ENCODE measurements around the gene AASDH. TPM values are rescaled to one million over a fixed set of nuclear protein-coding genes. Genes with fewer than 3 reads are reported as not detected.

AASDH gene
- total RNA-seq, 2 experiments from 2014 or later = 10.3 to 12.8 TPM

GRCh38 chr4:56321251-56321650 is 66.0 kb downstream of the AASDH start:
- Mint-ChIP-seq H3K36me3 (no peaks in the 10 kb centered on the region), H3K4me3 (no peak overlapping the region), H3K4me1 (no peaks in the 10 kb centered on the region), H3K9me3 (no peaks in the 10 kb centered on the region), H3K27me3 (peaks cover 9% of the 10 kb centered on the region), H3K27ac (no peak overlapping the region)
- POLR2A ChIA-PET = no interaction called here
- DNase-seq = no peak
- no peak for ATAC-seq (ENCODE audit: low read depth)

- POLR2A ChIA-PET = no interaction called here
- no peaks in the 10 kb centered on the region for H3K9me3 Mint-ChIP-seq
- no peak overlapping the region for H3K4me3 Mint-ChIP-seq
- no peaks in the 10 kb centered on the region for H3K4me1 Mint-ChIP-seq
- H3K27ac Mint-ChIP-seq = no peak overlapping the region
- peaks cover 9% of the 10 kb centered on the region for H3K27me3 Mint-ChIP-seq
- H3K36me3 Mint-ChIP-seq = no peaks in the 10 kb centered on the region
- ATAC-seq (ENCODE audit: low read depth) = no peak
- no peak for DNase-seq
Observed at GRCh38 chr4:56320293-56320692, 67.0 kb downstream of the AASDH start.

GRCh38 chr4:56318555-56318954 is 68.7 kb downstream of the AASDH start:
- H3K27ac Mint-ChIP-seq = no peak overlapping the region
- no peak for DNase-seq
- POLR2A ChIA-PET = no interaction called here
- no peaks in the 10 kb centered on the region for H3K36me3 Mint-ChIP-seq
- H3K27me3 Mint-ChIP-seq = peaks cover 9% of the 10 kb centered on the region
- H3K4me3 Mint-ChIP-seq = no peak overlapping the region
- no peaks in the 10 kb centered on the region for H3K4me1 Mint-ChIP-seq
- no peak for ATAC-seq (ENCODE audit: low read depth)
- H3K9me3 Mint-ChIP-seq = no peaks in the 10 kb centered on the region

- DNase-seq (no peak), ATAC-seq (ENCODE audit: low read depth) (no peak)
- Mint-ChIP-seq H3K27me3 (peaks cover 4% of the 10 kb centered on the region), H3K27ac (no peak overlapping the region), H3K9me3 (no peaks in the 10 kb centered on the region), H3K36me3 (no peaks in the 10 kb centered on the region), H3K4me3 (no peak overlapping the region), H3K4me1 (no peaks in the 10 kb centered on the region)
- POLR2A ChIA-PET = no interaction called here
Observed at GRCh38 chr4:56317749-56318148, 69.5 kb downstream of the AASDH start.

- peaks cover 4% of the 10 kb centered on the region for H3K27me3 Mint-ChIP-seq
- no peaks in the 10 kb centered on the region for H3K4me1 Mint-ChIP-seq
- no peaks in the 10 kb centered on the region for H3K9me3 Mint-ChIP-seq
- no peak for ATAC-seq (ENCODE audit: low read depth)
- no peak overlapping the region for H3K27ac Mint-ChIP-seq
- POLR2A ChIA-PET = no interaction called here
- no peak for DNase-seq
- H3K4me3 Mint-ChIP-seq = no peak overlapping the region
- no peaks in the 10 kb centered on the region for H3K36me3 Mint-ChIP-seq
Observed at GRCh38 chr4:56316011-56316650, 71.2 kb downstream of the AASDH start.

- no peak overlapping the region for H3K4me3 Mint-ChIP-seq
- H3K27me3 Mint-ChIP-seq = peaks cover 4% of the 10 kb centered on the region
- ATAC-seq (ENCODE audit: low read depth) (no peak), DNase-seq (no peak)
- H3K27ac Mint-ChIP-seq = no peak overlapping the region
- H3K9me3 Mint-ChIP-seq = no peaks in the 10 kb centered on the region
- H3K36me3 Mint-ChIP-seq = no peaks in the 10 kb centered on the region
- H3K4me1 Mint-ChIP-seq = no peaks in the 10 kb centered on the region
- POLR2A ChIA-PET = no interaction called here
Observed at GRCh38 chr4:56315543-56315942, 71.7 kb downstream of the AASDH start.

- ATAC-seq (ENCODE audit: low read depth) (no peak), DNase-seq (no peak)
- Mint-ChIP-seq H3K9me3 (no peaks in the 10 kb centered on the region), H3K36me3 (no peaks in the 10 kb centered on the region), H3K27ac (no peak overlapping the region), H3K27me3 (peaks cover 4% of the 10 kb centered on the region), H3K4me1 (no peaks in the 10 kb centered on the region), H3K4me3 (no peak overlapping the region)
- POLR2A ChIA-PET = no interaction called here
Observed at GRCh38 chr4:56315041-56315440, 72.2 kb downstream of the AASDH start.

- Mint-ChIP-seq H3K4me3 (no peak overlapping the region), H3K9me3 (no peaks in the 10 kb centered on the region), H3K27ac (no peak overlapping the region), H3K27me3 (no peaks in the 10 kb centered on the region), H3K4me1 (no peaks in the 10 kb centered on the region), H3K36me3 (no peaks in the 10 kb centered on the region)
- POLR2A ChIA-PET = no interaction called here
- DNase-seq = no peak
- no peak for ATAC-seq (ENCODE audit: low read depth)
Observed at GRCh38 chr4:56314207-56314915, 72.9 kb downstream of the AASDH start.

GRCh38 chr4:56313132-56313531 is 74.2 kb downstream of the AASDH start:
- H3K36me3 Mint-ChIP-seq = no peaks in the 10 kb centered on the region
- no peaks in the 10 kb centered on the region for H3K9me3 Mint-ChIP-seq
- ATAC-seq (ENCODE audit: low read depth) (no peak), DNase-seq (no peak)
- no peaks in the 10 kb centered on the region for H3K4me1 Mint-ChIP-seq
- no peak overlapping the region for H3K4me3 Mint-ChIP-seq
- POLR2A ChIA-PET = no interaction called here
- H3K27ac Mint-ChIP-seq = no peak overlapping the region
- H3K27me3 Mint-ChIP-seq = no peaks in the 10 kb centered on the region

GRCh38 chr4:56311299-56311975 is 75.9 kb downstream of the AASDH start:
- POLR2A ChIA-PET = no interaction called here
- no peak for ATAC-seq (ENCODE audit: low read depth)
- Mint-ChIP-seq H3K4me1 (peaks cover 1% of the 10 kb centered on the region), H3K27ac (no peak overlapping the region), H3K9me3 (no peaks in the 10 kb centered on the region), H3K4me3 (no peak overlapping the region), H3K27me3 (no peaks in the 10 kb centered on the region), H3K36me3 (no peaks in the 10 kb centered on the region)
- no peak for DNase-seq

- H3K9me3 Mint-ChIP-seq = no peaks in the 10 kb centered on the region
- H3K4me1 Mint-ChIP-seq = peaks cover 3% of the 10 kb centered on the region
- DNase-seq = no peak
- no peak overlapping the region for H3K27ac Mint-ChIP-seq
- no peaks in the 10 kb centered on the region for H3K36me3 Mint-ChIP-seq
- no peaks in the 10 kb centered on the region for H3K27me3 Mint-ChIP-seq
- ATAC-seq (ENCODE audit: low read depth) = no peak
- POLR2A ChIA-PET = no interaction called here
- no peak overlapping the region for H3K4me3 Mint-ChIP-seq
Observed at GRCh38 chr4:56310401-56311125, 76.7 kb downstream of the AASDH start.

GRCh38 chr4:56308384-56308783 is 78.9 kb downstream of the AASDH start:
- no peaks in the 10 kb centered on the region for H3K36me3 Mint-ChIP-seq
- POLR2A ChIA-PET = no interaction called here
- no peak for ATAC-seq (ENCODE audit: low read depth)

GRCh38 chr4:56307423-56307822 is 79.9 kb downstream of the AASDH start:
- Mint-ChIP-seq H3K4me3 (no peak overlapping the region), H3K9me3 (no peaks in the 10 kb centered on the region), H3K27me3 (no peaks in the 10 kb centered on the region), H3K36me3 (no peaks in the 10 kb centered on the region), H3K4me1 (peaks cover 5% of the 10 kb centered on the region), H3K27ac (no peak overlapping the region)
- POLR2A ChIA-PET = no interaction called here
- ATAC-seq (ENCODE audit: low read depth) (no peak), DNase-seq (no peak)

More at GRCh38 chr4:56308384-56308783, 78.9 kb downstream of the AASDH start:
- Mint-ChIP-seq H3K27me3 (no peaks in the 10 kb centered on the region), H3K27ac (no peak overlapping the region), H3K4me1 (peaks cover 5% of the 10 kb centered on the region), H3K4me3 (no peak overlapping the region), H3K9me3 (no peaks in the 10 kb centered on the region)
- DNase-seq = no peak

Data from activated naive CD8-positive, alpha-beta T cell treated with anti-CD3 and anti-CD28 coated beads, Interleukin-2, amount 10 ng/mL, durations not matched to agents 7 days and 5 days (primary cell).